ENCODE data around the gene DGKB.

The DGKB gene

DNA sequence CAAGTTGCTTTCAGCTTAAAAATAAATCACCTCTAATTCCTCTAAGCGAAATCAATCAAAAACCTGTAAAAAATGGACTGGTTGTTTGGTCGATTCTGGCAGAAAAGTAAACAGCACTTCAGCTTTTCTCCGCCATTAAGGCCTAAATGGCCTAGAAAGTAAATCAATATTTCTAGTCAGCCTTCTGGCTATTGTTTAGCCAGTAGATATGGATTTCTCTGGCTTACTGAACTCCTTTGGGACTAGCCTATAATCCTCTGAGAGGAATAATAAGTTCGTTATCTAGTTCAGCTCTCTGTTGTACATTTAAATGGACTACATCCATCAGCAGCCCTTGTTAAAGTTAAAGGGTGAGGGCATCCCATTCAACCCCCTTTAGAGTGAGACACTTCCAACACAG is 513.0 kb downstream of the DGKB start:
- Histone ChIP-seq H2AFZ (ENCODE audit: low read length) (no peak overlapping the region), H3K27ac (ENCODE audit: low read length) (no peak overlapping the region), H3K4me2 (ENCODE audit: low read depth, low read length) (no peak overlapping the region), H4K20me1 (ENCODE audit: insufficient read depth, low read length) (no peaks in the 10 kb centered on the region), H3K9me2 (replicated peaks; ENCODE audit: insufficient read depth, low read length) (no peaks in the 10 kb centered on the region), H3K27me3 (replicated peaks; ENCODE audit: insufficient read depth, low read length) (no peaks in the 10 kb centered on the region), H3K9me3 (replicated peaks; ENCODE audit: insufficient read depth, low read length) (no peaks in the 10 kb centered on the region), H3K4me3 (ENCODE audit: low read length) (no peak overlapping the region), H3K9ac (ENCODE audit: low read length) (no peak overlapping the region), H3K36me3 (replicated peaks; ENCODE audit: insufficient read depth, low read length) (no peaks in the 10 kb centered on the region), H3F3A (ENCODE audit: insufficient read depth, low read length) (no peaks in the 10 kb centered on the region), H3K4me1 (ENCODE audit: low read length) (no peaks in the 10 kb centered on the region), H3K79me2 (ENCODE audit: low read length) (no peaks in the 10 kb centered on the region)
- no peak for DNase-seq
- TF ChIP-seq EZH2phosphoT487 (IDR thresholded peaks at IDR 0.05; ENCODE audit: low read length) = no peak
- no peak for TF ChIP-seq EZH2 (optimal IDR thresholded peaks at IDR 0.05; ENCODE audit: low read depth, low read length)
- TF ChIP-seq, protein P1, sequence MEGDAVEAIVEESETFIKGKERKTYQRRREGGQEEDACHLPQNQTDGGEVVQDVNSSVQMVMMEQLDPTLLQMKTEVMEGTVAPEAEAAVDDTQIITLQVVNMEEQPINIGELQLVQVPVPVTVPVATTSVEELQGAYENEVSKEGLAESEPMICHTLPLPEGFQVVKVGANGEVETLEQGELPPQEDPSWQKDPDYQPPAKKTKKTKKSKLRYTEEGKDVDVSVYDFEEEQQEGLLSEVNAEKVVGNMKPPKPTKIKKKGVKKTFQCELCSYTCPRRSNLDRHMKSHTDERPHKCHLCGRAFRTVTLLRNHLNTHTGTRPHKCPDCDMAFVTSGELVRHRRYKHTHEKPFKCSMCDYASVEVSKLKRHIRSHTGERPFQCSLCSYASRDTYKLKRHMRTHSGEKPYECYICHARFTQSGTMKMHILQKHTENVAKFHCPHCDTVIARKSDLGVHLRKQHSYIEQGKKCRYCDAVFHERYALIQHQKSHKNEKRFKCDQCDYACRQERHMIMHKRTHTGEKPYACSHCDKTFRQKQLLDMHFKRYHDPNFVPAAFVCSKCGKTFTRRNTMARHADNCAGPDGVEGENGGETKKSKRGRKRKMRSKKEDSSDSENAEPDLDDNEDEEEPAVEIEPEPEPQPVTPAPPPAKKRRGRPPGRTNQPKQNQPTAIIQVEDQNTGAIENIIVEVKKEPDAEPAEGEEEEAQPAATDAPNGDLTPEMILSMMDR (IDR thresholded peaks at IDR 0.05; ENCODE audit: low read length) = no peak

GRCh38 chr7:14389181-14389591 is 513.4 kb downstream of the DGKB start:
- H3K4me3 ChIP-seq (ENCODE audit: low read length) = no peak overlapping the region

GRCh38 chr7:14385074-14385473 is 517.5 kb downstream of the DGKB start:
- Histone ChIP-seq H3K27me3 (replicated peaks; ENCODE audit: insufficient read depth, low read length) (no peaks in the 10 kb centered on the region), H3K4me2 (ENCODE audit: low read depth, low read length) (no peak overlapping the region), H3K4me1 (ENCODE audit: low read length) (no peaks in the 10 kb centered on the region), H3K9ac (ENCODE audit: low read length) (no peak overlapping the region), H3F3A (ENCODE audit: insufficient read depth, low read length) (no peaks in the 10 kb centered on the region), H3K27ac (ENCODE audit: low read length) (no peak overlapping the region), H3K36me3 (replicated peaks; ENCODE audit: insufficient read depth, low read length) (no peaks in the 10 kb centered on the region), H3K9me2 (replicated peaks; ENCODE audit: insufficient read depth, low read length) (no peaks in the 10 kb centered on the region), H3K9me3 (replicated peaks; ENCODE audit: insufficient read depth, low read length) (no peaks in the 10 kb centered on the region), H2AFZ (ENCODE audit: low read length) (no peak overlapping the region), H3K4me3 (ENCODE audit: low read length) (no peak overlapping the region), H4K20me1 (ENCODE audit: insufficient read depth, low read length) (no peaks in the 10 kb centered on the region), H3K79me2 (ENCODE audit: low read length) (no peaks in the 10 kb centered on the region)
- DNase-seq = no peak
- no peak for TF ChIP-seq EZH2phosphoT487 (IDR thresholded peaks at IDR 0.05; ENCODE audit: low read length)
- TF ChIP-seq, protein P1 (IDR thresholded peaks at IDR 0.05; ENCODE audit: low read length) = no peak
- TF ChIP-seq EZH2 (optimal IDR thresholded peaks at IDR 0.05; ENCODE audit: low read depth, low read length) = no peak

More at GRCh38 chr7:14389181-14389591, 513.4 kb downstream of the DGKB start:
- Histone ChIP-seq H2AFZ (ENCODE audit: low read length) (no peak overlapping the region), H3K79me2 (ENCODE audit: low read length) (no peaks in the 10 kb centered on the region), H3K4me1 (ENCODE audit: low read length) (no peaks in the 10 kb centered on the region), H3K27me3 (replicated peaks; ENCODE audit: insufficient read depth, low read length) (no peaks in the 10 kb centered on the region), H3F3A (ENCODE audit: insufficient read depth, low read length) (no peaks in the 10 kb centered on the region), H3K4me2 (ENCODE audit: low read depth, low read length) (no peak overlapping the region), H3K9me2 (replicated peaks; ENCODE audit: insufficient read depth, low read length) (no peaks in the 10 kb centered on the region), H3K27ac (ENCODE audit: low read length) (no peak overlapping the region), H3K9me3 (replicated peaks; ENCODE audit: insufficient read depth, low read length) (no peaks in the 10 kb centered on the region), H3K9ac (ENCODE audit: low read length) (no peak overlapping the region), H3K36me3 (replicated peaks; ENCODE audit: insufficient read depth, low read length) (no peaks in the 10 kb centered on the region), H4K20me1 (ENCODE audit: insufficient read depth, low read length) (no peaks in the 10 kb centered on the region)
- no peak for TF ChIP-seq EZH2phosphoT487 (IDR thresholded peaks at IDR 0.05; ENCODE audit: low read length)
- no peak for DNase-seq

- H4K20me1 ChIP-seq (ENCODE audit: insufficient read depth, low read length) = no peaks in the 10 kb centered on the region
- no peaks in the 10 kb centered on the region for H3K27me3 ChIP-seq (replicated peaks; ENCODE audit: insufficient read depth, low read length)
- no peaks in the 10 kb centered on the region for H3K9me2 ChIP-seq (replicated peaks; ENCODE audit: insufficient read depth, low read length)
- H3K9me3 ChIP-seq (replicated peaks; ENCODE audit: insufficient read depth, low read length) = no peaks in the 10 kb centered on the region
- H2AFZ ChIP-seq (ENCODE audit: low read length) = no peak overlapping the region
- no peak overlapping the region for H3K4me3 ChIP-seq (ENCODE audit: low read length)
- H3K36me3 ChIP-seq (replicated peaks; ENCODE audit: insufficient read depth, low read length) = no peaks in the 10 kb centered on the region
- H3K27ac ChIP-seq (ENCODE audit: low read length) = no peak overlapping the region
- no peak for TF ChIP-seq EZH2phosphoT487 (IDR thresholded peaks at IDR 0.05; ENCODE audit: low read length)
- TF ChIP-seq EZH2 (optimal IDR thresholded peaks at IDR 0.05; ENCODE audit: low read depth, low read length) = no peak
- TF ChIP-seq, protein P1 (IDR thresholded peaks at IDR 0.05; ENCODE audit: low read length) = no peak
- no peak overlapping the region for H3K9ac ChIP-seq (ENCODE audit: low read length)
- H3K79me2 ChIP-seq (ENCODE audit: low read length) = no peaks in the 10 kb centered on the region
- peaks cover 7% of the 10 kb centered on the region for H3K4me1 ChIP-seq (ENCODE audit: low read length)
- no peak for DNase-seq
- peaks cover 5% of the 10 kb centered on the region; the same call in 1 of the 2 replicates for H3F3A ChIP-seq (ENCODE audit: insufficient read depth, low read length)
- no peak overlapping the region for H3K4me2 ChIP-seq (ENCODE audit: low read depth, low read length)
Observed at GRCh38 chr7:14381936-14382335, 520.6 kb downstream of the DGKB start.

Measured in MM.1S (cell line).